ENCODE data around the gene THOC2. TPM values are rescaled to one million over a fixed set of nuclear protein-coding genes. Genes with fewer than 3 reads are reported as not detected.
"Not testable (repeated sequence)": the region's sequence is repeated elsewhere in the genome, so short reads cannot be mapped to it uniquely, and the experiment has no call there.

The THOC2 gene
- total RNA-seq, result 100 to 1,000 TPM in 1 of 3 donors, 10 to 100 TPM in 2; 86.9 to 114 (median 90.3) TPM
- total RNA-seq (2013), result 148 TPM

- peaks cover 11% of the 10 kb centered on the region for H3K4me1 ChIP-seq (ENCODE audit: control insufficient read depth, insufficient read depth, low read length)
- no peak for TF ChIP-seq CTCF (IDR thresholded peaks at IDR 0.05)
- Mint-ChIP-seq H3K27me3 (ENCODE audit: low read depth in 2 of 2) (no peaks in the 10 kb centered on the region), H3K4me3 (peak within 1 kb of the TSS; percentile 93), H3K36me3 (no peaks in the 10 kb centered on the region), H3K9me3 (no peaks in the 10 kb centered on the region), H3K4me1 (peaks cover 25 to 37% of the 10 kb centered on the region in 2 donors), H3K27ac (peak within 1 kb of the TSS; percentile 83 to 93)
- peak within 1 kb of the TSS; percentile 74 for H3K27ac ChIP-seq (ENCODE audit: low read length)
- DNase-seq, result peak; percentile 60 to 88
- H3K4me3 ChIP-seq (ENCODE audit: low read length), result peak within 1 kb of the TSS; percentile 99
- intact Hi-C loops (cut with micrococcal nuclease), result no loop called here
- H3K9me3 ChIP-seq (ENCODE audit: control insufficient read depth, insufficient read depth, low read length), result no peaks in the 10 kb centered on the region
- peak; percentile 89 to 92 (median 90) for ATAC-seq
- no peaks in the 10 kb centered on the region for H3K36me3 ChIP-seq (ENCODE audit: control insufficient read depth, insufficient read depth, low read length)
- H3K27me3 ChIP-seq (ENCODE audit: control insufficient read depth, insufficient read depth, low read length), result no peaks in the 10 kb centered on the region
- WGBS (ENCODE audit: insufficient coverage), result under 1% methylated on average over 37 of the region's 49 CpGs
These were observed at the start of gene THOC2 for GRCh38 chrX:123732670-123733363. Gene THOC2, minus strand, starts transcription at chrX:123733052. Its CDS starts 30 bp downstream, at chrX:123733022.

- ATAC-seq; H3K27ac Mint-ChIP-seq; H3K4me1 Mint-ChIP-seq; H3K27me3 Mint-ChIP-seq (ENCODE audit: low read depth in 2 of 2); H3K4me3 Mint-ChIP-seq; H3K36me3 Mint-ChIP-seq; H3K9me3 Mint-ChIP-seq; H3K27me3 ChIP-seq (ENCODE audit: control insufficient read depth, insufficient read depth, low read length); DNase-seq; H3K9me3 ChIP-seq (ENCODE audit: control insufficient read depth, insufficient read depth, low read length); H3K27ac ChIP-seq (ENCODE audit: low read length); H3K4me3 ChIP-seq (ENCODE audit: low read length); intact Hi-C loops (cut with micrococcal nuclease); H3K4me1 ChIP-seq (ENCODE audit: control insufficient read depth, insufficient read depth, low read length); H3K36me3 ChIP-seq (ENCODE audit: control insufficient read depth, insufficient read depth, low read length): not testable (repeated sequence)
- WGBS (ENCODE audit: insufficient coverage), result 86% methylated on average over 7 of the region's 10 CpGs
These were observed 48.9 kb upstream of the THOC2 start for GRCh38 chrX:123781786-123782185.

- ATAC-seq (no peak), DNase-seq (no peak)
- Histone ChIP-seq H3K27ac (ENCODE audit: low read length) (no peak overlapping the region), H3K4me1 (ENCODE audit: control insufficient read depth, insufficient read depth, low read length) (peaks cover 2% of the 10 kb centered on the region), H3K9me3 (ENCODE audit: control insufficient read depth, insufficient read depth, low read length) (no peaks in the 10 kb centered on the region), H3K27me3 (ENCODE audit: control insufficient read depth, insufficient read depth, low read length) (no peaks in the 10 kb centered on the region), H3K36me3 (ENCODE audit: control insufficient read depth, insufficient read depth, low read length) (no peaks in the 10 kb centered on the region), H3K4me3 (ENCODE audit: low read length) (no peak overlapping the region)
- intact Hi-C loops (cut with micrococcal nuclease), result no loop called here
- peaks cover 0 to under 1% of the 10 kb centered on the region in 2 donors for H3K4me1 Mint-ChIP-seq
- no peaks in the 10 kb centered on the region for H3K9me3 Mint-ChIP-seq
- TF ChIP-seq CTCF (IDR thresholded peaks at IDR 0.05), result no peak
- 0% methylated on average over 1 of the region's 1 CpG for WGBS (ENCODE audit: insufficient coverage)
- H3K27me3 Mint-ChIP-seq (ENCODE audit: low read depth in 2 of 2), result no peaks in the 10 kb centered on the region
- H3K4me3 Mint-ChIP-seq, result no peak overlapping the region
- H3K27ac Mint-ChIP-seq, result no peak overlapping the region
- H3K36me3 Mint-ChIP-seq, result no peaks in the 10 kb centered on the region
These were observed 47.1 kb upstream of the THOC2 start for GRCh38 chrX:123779908-123780396.

- ATAC-seq, result no peak
These were observed 40.6 kb upstream of the THOC2 start for GRCh38 chrX:123773258-123773988.

More at GRCh38 chrX:123773258-123773988, 40.6 kb upstream of the THOC2 start:
- H3K27ac Mint-ChIP-seq, result no peak overlapping the region
- H3K36me3 ChIP-seq (ENCODE audit: control insufficient read depth, insufficient read depth, low read length), result no peaks in the 10 kb centered on the region
- intact Hi-C loops (cut with micrococcal nuclease), result no loop called here
- TF ChIP-seq CTCF (IDR thresholded peaks at IDR 0.05), result no peak
- no peaks in the 10 kb centered on the region for H3K9me3 Mint-ChIP-seq
- WGBS (ENCODE audit: insufficient coverage), result 86% methylated on average over 4 of the region's 4 CpGs
- H3K36me3 Mint-ChIP-seq, result no peaks in the 10 kb centered on the region
- H3K4me1 Mint-ChIP-seq, result no peaks in the 10 kb centered on the region
- H3K27me3 Mint-ChIP-seq (ENCODE audit: low read depth in 2 of 2), result peaks cover 2 to 9% of the 10 kb centered on the region in 2 donors
- no peaks in the 10 kb centered on the region for H3K9me3 ChIP-seq (ENCODE audit: control insufficient read depth, insufficient read depth, low read length)
- H3K4me1 ChIP-seq (ENCODE audit: control insufficient read depth, insufficient read depth, low read length), result no peaks in the 10 kb centered on the region
- no peak for DNase-seq
- no peak overlapping the region for H3K4me3 Mint-ChIP-seq
- H3K4me3 ChIP-seq (ENCODE audit: low read length), result no peak overlapping the region
- no peaks in the 10 kb centered on the region for H3K27me3 ChIP-seq (ENCODE audit: control insufficient read depth, insufficient read depth, low read length)
- no peak overlapping the region for H3K27ac ChIP-seq (ENCODE audit: low read length)
